NCI-H526 (cell line): ENCODE data around the gene UBA52.
A peak's percentile ranks its signal among the peaks of the same experiment; 100 is the strongest.

Experiments
- DNase-seq, 2 experiments: peaks; one replicate each; lab custom pipeline; 2025; lab: John Stamatoyannopoulos, UW

UBA52 gene

DNA sequence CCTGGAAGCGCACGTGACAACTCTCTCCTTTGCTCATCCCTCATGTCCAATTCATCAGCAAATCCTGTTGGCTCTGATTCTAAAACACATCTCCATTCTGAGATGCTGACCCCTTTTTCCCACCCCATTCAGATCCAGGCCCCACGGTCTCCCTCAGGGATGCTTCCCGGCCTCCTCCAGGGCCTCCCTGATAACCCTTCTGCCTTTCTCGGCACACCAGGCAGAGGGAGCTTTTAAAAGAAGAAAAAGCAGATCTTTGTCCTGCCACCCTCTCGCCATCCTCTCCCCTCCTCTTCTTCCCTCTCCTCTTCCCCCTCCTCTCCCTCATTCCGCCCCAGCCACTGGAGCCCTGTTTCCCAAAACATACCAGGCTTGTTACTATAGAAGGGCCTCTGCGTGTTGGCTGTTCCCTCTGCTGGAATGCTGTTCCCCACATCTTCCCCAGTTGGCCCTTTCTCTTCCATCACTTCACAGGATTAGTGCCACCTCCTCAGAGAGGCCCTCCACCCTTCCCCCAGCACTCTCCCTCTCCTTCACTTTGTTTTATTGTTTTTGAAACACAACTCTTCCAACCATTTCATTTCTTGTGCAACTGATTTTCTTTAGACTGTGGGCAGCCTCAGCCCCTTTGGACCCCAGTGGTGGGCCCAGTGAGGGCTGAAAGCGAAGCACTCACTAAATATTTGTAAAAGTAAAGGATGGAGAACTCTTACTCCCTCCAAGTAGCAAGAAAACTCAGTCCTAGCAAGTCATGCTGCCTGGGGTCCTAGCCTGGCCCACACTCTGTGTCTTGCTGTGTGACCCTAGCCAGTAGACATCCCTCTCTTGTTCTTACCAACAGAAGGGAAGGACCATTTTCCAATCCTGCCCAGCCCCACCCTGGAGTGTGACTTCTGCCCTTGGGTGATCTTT, 37.4 kb downstream of the UBA52 start:
- DNase-seq, result no peak

DNA sequence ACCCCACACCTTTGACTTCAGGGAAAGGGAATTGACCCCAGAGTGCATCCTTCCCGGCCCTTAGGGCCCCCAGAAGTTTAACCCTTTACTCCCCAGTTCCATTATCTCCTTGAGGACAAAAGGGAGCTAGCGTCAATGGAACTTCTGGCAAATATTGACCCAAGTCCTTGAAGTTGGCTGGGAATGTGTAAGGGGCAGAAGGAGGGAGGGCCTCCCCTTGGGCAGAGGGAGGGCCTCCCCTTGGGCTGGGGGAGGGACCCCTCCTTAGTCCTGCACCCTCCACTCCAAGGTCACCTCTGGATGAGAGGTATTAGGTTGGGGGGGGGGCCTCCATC, 38.0 kb downstream of the UBA52 start:
- DNase-seq, result no peak

DNA sequence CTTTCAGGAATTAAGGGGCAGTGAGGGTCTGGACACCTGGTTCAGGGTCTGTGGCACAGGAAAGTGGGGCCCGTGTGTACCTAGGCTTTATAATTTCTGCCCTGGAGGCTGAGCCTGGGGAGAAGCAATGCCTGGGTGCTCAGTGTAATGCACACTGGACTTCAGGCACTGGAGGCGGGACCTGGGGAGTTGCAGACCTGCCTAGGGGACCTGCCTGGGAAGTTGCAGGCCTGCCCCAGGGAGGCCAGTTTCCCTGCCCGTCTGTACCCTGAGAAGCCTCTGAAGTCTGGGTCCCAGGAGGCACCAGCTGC, 38.5 kb downstream of the UBA52 start:
- DNase-seq, result no peak

DNA sequence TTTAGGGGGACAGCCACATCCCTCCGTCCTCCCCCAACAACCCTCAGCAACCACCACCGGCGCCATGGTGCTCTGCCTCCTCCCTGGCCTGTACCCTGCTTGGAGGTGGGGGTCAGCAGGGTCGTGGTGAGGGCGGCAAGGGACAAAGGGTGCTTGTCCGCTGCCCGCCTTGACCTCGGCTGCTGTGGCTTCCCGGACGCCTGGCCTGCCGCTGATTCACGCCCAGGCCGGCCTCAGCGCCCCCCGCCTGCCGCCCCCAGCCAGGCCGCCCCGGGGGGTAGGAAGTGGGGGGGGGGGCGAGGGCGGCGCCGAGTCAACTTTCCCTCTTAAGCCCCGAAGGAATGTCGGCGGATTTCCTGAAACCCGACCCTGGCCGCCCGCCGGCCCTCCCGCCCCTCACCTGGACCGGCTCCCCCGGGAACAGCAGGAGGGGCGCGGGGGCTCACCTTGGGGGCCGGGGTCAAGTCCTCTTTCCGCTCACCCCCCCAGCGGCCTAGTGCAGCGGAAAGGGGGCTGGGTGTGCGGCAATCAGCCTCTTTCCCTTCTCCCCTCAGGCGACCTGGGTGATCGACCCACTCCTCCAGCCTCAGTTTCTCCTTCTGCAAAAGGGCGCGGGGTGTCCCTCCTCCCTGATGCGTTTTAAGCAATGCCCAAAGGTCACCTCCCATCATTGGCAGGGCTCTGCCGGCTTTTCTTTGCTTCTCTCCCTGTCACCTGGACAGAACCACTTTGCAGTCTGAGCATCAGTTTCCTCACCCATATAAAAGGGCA, 39.1 kb downstream of the UBA52 start:
- DNase-seq, result no peak

DNA sequence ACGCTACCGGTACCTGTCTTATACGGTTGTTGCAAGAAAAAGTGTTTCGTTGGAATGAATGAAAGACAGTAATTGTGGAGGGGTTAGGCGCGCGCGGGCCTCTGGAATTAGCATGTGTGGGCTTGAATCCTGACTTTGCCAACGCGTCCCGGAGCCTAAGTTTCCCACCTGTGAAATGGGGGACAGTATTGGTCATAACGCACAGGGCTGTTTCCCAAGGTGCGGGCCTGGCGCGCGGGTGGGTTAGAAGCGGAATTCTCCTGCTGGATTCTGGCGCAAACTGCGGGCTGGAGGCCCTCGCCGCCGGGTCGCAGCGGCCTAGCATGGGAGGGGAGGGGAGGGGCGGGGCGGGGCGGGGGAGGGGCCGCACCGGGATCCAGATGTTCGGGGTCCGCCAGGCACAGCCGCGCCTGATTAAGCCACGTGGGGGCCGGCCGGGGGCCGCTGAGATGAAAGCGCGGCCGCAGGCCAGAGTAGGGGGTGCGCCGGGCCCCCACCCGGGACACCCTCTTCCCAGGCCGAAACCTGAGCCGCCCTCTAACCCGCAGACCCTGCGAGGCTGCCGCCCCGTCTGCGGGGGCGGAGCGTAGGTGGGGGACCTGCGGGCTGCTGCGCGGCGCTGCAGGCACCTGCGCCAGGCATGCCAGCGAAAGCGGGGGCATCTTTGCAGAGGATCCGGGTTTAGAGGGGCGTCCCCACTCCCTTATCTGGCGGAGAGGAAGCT, 39.8 kb downstream of the UBA52 start:
- DNase-seq, result no peak

DNA sequence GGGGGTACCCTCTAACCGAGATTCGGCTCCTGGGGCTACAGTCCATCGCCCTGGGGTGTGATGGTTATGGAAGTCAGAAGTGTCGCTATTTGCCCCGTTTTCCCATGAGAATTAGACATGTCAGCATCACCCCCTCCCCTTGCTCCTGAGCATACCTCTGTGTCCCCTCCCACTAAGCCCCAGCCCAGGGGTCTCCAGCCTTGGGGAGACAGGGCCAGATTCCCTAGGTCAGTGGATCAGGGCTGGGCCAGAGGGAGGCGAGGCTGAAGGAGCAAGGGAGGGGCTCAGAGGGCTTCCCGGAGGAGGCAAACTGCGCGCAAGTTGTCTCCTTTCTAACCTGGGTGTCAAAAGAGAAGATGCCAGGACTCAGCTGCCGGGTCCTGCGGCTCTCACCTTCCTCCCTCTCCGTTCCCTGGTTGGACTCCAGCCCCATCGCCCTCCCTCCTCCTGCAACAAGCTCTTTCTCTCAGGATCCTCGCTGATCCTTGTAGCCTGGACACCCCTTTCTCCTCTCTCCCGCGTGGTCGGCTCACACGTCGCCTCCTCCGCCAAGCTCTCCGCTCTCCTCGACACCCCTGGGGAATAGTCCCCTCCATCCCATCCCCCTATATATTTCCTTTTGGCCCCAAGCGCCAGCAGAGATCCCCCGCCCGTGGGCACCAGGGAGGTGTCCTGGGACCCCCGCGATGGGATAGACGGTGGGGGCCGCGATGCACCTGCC, 40.6 kb downstream of the UBA52 start:
- peak in 1 of 2 experiments; percentile 34 for DNase-seq

DNA sequence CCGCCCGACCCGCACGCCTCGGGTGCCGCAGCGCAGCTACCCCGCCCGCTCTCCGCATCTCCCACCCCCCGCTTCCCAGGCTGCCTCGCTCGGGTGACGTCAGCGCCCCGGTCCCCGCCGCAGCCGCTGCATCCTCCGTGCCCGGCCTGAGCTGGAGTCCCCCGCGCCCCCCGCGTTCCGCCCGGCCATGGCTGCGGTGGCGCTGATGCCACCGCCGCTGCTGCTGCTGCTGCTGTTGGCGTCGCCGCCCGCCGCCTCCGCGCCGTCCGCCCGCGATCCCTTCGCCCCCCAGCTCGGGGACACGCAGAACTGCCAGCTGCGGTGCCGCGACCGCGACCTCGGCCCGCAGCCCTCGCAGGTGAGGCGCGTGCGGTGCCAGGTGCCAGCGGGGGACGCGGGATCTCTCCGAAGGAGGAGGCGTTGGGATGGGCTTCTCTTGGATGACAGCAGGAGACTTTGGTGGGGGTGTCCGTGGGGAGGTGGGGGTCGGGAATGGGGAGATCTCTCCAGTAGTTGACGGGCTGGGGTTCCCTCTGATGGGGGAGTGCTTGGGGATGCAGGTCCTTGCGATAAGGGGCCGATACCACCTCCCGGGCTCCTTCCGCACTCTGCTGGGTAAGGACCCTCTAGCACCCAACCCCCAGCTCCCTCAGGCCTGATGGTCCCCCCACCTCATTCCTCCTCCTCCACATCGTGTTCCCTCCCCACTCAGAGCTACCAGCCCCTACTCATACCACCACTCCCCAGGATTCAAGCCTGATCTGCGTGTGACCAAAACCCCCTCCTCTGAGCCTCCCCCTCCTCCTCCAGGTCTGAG, 41.3 kb downstream of the UBA52 start, which contains the start of gene TMEM59L:
Gene TMEM59L, plus strand, starts transcription at position 99 of the 817 bp plus-strand sequence. Its CDS starts 89 bp downstream, at position 188.
- peak in 1 of 2 experiments; percentile 18 for DNase-seq

DNA sequence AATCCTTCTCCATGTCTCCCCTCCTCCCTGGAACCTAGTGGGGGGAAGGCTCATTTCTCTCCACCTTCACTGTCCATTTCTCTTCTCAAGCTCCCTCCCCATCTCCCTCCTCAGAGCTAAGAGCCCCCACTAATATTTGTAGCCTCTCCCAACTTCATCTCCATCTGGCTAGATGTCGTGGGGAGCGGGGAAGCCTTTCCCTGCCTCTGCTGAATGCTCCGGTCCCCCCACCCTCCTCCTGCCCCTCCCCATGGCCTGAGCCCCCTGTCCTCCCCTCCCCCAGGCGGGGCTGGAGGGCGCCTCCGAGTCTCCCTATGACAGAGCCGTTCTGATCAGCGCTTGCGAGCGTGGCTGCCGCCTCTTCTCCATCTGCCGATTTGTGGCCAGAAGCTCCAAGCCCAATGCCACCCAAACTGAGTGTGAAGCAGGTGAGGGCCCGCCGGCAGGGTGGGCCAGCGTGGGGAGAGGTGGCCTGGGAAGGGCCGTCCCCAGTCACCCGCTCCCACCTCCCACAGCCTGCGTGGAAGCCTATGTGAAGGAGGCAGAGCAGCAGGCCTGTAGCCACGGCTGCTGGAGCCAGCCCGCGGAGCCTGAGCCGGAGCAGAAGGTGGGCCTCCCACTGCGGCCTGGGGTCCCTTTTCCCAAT, 42.1 kb downstream of the UBA52 start:
- DNase-seq, result no peak

DNA sequence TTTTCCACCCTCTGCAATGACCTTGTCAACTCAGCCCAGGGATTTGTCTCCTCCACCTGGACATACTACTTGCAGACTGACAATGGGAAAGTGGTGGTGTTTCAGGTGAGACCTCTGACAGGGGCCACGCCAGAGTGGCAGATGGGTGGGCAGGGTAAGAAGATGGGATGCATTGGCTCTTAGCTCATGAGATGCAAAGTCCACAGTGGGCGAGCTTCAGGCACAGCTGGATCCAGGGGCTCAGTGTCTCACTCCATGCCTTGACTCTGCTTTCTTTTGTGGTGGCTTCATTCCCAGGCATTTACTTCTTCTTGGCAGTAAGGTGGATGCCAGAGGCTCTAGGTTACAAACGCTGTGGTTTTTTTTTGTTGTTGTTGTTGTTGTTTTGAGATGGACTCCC, 44.4 kb downstream of the UBA52 start:
- DNase-seq, result no peak

DNA sequence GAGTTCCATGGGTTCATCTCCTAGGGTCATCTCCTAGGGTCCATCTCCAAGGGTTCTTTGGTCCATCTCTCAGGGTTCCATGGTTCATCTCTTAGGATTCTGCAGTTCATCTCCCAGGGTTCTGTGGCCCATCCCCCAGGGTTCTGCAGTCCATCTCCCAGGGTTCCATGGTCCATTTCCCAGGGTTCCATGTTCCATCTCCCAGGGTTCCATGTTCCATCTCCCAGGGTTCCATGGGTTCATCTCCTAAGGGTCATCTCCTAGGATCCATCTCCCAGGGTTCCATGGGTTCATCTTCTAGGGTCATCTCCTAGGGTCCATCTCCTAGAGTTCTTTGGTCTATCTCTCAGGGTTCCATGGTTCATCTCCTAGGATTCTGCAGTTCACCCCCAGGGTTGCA, 45.9 kb downstream of the UBA52 start:
- no peak for DNase-seq

DNA sequence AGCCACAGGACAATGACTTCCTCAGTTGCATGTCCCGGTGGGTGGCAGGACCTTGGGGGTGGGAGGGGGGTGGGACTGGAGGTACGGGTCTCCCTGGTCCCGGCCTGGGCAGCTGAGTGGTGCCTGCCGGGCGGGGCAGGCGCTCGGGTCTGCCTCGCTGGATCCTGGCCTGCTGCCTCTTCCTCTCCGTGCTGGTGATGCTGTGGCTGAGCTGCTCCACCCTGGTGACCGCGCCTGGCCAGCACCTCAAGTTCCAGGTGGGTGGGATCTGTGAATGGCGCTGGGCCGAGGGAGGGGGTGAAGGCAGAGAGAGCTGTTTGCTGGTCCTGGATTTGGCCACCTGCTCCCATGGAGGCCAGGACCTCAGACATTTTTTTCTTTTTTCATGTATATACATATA, 46.6 kb downstream of the UBA52 start:
- DNase-seq, result no peak

DNA sequence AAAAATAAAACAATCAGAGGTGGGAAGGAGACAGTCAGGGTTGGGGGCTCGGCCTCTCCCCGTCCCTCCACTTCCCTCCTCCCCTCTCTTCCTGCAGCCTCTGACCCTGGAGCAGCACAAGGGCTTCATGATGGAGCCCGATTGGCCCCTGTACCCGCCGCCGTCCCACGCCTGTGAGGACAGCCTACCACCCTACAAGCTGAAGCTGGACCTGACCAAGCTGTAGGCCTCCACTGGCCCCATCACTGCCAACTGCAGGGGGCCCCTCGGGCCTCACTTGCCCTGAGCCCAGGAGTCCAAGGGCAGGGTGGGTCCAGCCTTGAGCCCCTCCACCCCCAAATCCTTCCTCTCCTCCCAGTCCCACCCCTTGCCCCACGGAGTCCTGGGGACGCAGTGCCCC, 48.7 kb downstream of the UBA52 start:
- DNase-seq, result no peak

DNA sequence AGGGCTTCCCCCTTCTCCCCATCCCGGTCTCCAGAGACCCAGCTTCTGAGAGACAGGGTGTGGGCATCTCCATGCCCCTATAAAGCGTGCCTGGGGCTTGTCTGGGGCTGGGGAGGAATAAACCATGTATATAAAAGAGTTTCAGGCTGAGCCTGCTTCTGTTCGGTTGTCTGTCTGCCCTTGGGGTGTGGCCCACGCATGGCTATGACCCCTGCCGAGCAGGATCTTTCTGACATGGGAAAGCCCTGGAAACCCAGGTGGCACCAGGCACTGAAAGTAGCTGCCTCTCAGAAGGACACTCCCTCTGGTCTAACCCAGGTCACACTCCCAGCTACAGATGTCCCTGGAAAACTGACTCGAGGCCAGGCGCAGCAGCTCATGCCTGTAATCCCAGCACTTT, 49.2 kb downstream of the UBA52 start:
- DNase-seq, result no peak

DNA sequence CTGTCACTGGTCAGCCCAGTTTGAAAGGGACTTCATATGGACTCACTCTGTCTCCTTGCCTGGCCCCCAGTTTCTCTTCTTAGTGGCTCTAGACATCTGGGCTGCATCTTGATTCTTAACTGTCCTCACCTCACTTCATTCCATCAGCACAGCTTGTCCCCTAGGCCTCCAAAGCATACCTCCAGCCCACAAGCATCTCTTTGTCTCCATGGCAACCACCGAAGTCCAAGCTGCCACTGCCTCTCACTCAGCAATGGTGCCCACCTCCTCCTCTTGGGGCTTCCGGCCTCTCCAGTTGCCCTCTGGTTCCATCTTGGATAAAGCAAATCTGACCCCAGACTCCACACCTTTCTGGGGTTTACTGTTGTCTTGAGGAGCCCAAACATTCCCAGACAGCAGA, 55.2 kb downstream of the UBA52 start:
- DNase-seq, result no peak
